GM21423 (cell line): ENCODE data around the gene TMEM54.

Source experiments
- ATAC-seq: cut with Tn5 transposase; IDR thresholded peaks from one replicate; pipeline ENCODE4 v1.9.1; 2021; ENCODE audit warnings: mild to moderate bottlenecking, moderate library complexity; ENCODE audit not compliant: unreplicated experiment

Gene TMEM54

GRCh38 chr1:32865639-32866405 lies 35.4 kb downstream of the TMEM54 start:
- ATAC-seq, result no peak

- ATAC-seq, result no peak
Measured at GRCh38 chr1:32864375-32865019, 36.7 kb downstream of the TMEM54 start.

DNA sequence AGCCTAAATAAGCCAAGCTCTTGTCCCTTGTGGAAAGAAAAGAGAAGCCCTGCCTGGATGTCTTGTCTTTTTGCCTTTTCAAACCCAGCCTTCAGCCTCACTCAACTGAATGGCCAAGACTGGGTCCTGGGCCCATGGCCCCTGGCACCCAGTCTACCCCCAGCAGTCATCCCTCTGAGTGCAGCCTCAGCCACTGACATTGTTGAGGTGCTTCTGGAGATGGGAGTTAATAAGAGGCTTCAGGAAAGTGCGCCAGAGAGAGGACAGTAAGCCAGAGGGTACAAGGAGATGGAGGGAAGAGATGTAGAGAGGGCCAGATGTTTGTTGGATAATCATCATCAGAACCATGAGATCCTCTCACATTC lies 37.3 kb downstream of the TMEM54 start:
- no peak for ATAC-seq

GRCh38 chr1:32863218-32863880 lies 37.8 kb downstream of the TMEM54 start:
- no peak for ATAC-seq

DNA sequence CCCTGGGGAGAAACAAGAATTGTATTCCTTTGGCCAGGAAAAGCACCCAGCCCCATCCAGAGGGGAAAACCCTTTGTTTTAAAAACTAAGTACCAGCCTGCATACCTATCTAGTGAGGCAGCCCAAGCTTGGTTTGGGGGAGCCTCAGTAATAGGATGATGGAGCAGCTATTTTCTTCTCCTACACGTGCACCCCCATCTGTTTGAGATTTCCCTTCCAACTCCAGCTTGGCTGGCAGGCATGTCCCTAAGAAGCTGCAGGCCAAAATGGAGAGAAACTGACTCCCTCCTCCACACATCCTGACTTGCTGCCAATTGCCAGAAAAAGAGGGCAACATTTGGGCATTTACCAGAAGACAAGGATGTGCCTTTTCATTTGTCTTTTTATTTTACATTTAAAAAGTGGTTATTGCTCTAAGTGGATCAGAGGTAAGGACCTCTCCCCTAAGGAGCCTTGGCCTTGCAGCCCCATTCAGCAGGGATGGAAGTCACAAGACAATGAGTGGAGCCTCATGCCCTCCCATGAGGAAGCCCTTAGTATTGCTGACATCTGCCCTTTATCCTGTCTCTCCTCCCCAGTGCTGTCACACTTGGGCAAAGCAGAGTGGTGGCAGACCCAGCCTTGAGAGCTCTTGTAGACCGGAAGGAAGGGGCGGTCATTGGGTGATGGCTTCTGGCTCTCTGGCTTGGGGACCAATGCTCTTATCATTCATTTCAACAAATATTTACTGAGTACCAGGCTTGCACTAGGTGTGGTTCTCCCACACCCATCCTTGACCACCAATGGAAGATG lies 39.1 kb downstream of the TMEM54 start:
- ATAC-seq, result no peak

DNA sequence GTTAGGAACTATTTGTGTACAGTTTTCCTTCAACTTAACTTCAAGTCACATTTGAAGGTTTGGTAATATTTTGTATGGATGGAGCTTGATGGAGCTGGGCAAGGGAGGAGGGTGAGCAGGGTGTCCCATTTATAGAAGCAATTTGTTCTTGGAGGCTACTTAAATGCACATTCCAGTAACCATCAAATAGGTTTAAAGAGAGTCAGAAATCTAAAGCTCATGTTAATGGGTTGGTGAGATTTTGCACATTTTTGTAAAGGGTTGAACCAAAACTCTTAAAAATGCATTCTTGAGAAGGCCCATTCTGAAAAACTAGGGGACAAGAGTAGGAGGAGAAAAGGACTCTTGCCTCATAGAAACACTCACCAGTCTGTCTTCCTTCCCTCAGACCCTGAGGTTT lies 40.6 kb downstream of the TMEM54 start:
- ATAC-seq, result no peak

DNA sequence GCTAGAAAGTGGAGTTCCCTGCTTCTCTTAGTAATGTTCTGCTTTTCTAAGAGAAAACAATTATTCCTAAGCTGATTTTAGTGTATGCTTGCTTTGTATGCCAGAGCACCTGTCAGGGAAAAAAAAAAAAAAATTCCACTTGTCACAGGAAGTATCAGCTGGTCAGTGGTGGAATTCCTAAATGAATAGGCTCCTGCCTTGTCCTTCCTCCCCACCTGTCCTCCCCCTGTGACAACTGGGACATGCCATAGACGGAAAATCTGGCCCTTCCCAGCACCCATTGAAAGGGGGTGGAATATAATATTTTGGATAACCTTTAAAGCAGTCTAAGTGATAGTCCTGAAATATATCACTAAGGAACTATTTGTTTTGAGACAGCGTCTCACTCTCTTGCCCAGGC lies 41.3 kb downstream of the TMEM54 start:
- ATAC-seq, result no peak

- ATAC-seq, result no peak
Measured at GRCh38 chr1:32858791-32859190, 42.4 kb downstream of the TMEM54 start.

DNA sequence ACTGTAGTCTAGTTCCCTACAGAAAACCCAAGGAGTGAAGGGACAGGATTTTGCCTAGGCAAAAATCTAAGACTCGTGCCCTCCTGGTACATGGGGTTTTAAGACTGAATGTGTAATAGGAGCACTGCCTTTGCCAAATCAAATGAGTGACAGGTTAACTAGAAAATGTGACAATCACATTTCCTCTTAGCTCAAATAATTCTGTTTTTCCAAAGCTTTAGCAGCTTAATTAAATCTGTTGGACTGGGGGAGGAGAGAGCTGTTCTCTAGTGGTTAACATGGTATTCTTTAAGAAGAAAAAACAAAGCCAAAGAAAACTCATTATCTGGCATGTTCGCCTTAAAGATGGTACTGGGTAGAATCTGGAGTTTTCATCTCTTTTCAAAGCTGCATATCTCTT lies 43.1 kb downstream of the TMEM54 start:
- no peak for ATAC-seq

GRCh38 chr1:32855861-32856617 lies 45.1 kb downstream of the TMEM54 start:
- ATAC-seq, result no peak

DNA sequence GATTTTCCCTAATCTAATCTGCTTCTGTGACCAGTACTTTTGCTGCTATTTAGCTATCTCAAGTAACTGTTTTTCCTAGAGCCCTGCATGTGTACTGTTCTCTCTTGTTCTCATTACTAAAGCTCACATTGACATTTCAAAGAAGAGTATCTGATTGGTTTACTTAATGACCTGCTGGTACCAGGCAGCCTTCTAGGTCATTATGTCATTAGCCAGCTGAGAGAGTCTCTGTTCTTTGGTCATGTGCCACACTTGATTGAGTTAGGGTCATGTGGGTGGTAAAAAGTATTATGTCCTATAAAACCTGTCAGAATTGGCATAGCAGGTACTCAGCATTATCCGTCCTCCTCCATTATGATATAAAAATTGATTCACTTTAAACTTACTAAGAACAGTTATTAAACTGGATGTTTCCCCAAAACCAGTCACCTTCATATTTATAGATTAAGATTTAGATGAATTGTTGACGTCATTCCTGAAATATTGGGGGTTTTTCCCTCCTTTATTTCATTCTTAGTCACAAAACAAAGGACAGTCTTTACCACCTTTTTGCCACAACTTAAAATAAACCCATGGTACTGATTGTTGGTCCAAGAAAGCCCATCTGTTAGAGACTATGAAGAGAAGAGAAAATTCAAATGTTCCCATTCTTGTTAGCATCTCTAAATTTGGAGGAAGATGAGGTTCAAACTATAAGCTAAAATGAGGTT lies 52.7 kb downstream of the TMEM54 start:
- ATAC-seq, result no peak
